NCI-H1930 (cell line): ENCODE results near the gene TOMM22.
"Not testable (repeated sequence)": the region's sequence is repeated elsewhere in the genome, so short reads cannot be mapped to it uniquely, and the experiment has no call there.

Experiments
- DNase-seq, 2 experiments: peaks; one replicate each; lab custom pipeline; 2025; lab: John Stamatoyannopoulos, UW

The TOMM22 gene

GRCh38 chr22:38681582-38682335, at the start of gene TOMM22:
TOMM22 (plus strand) TSS chr22:38681957; CDS start chr22:38681979, 22 bp downstream.
- DNase-seq = peak; percentile 70 to 79

- no peak for DNase-seq
Measured at GRCh38 chr22:38632528-38632927, 49.2 kb upstream of the TOMM22 start.

- no peak for DNase-seq
Measured at GRCh38 chr22:38638216-38638615, 43.5 kb upstream of the TOMM22 start.

GRCh38 chr22:38638728-38639127, 43.0 kb upstream of the TOMM22 start:
- DNase-seq = no peak

- no peak for DNase-seq
Measured at GRCh38 chr22:38641476-38642040, 40.2 kb upstream of the TOMM22 start.

- DNase-seq = not testable (repeated sequence)
Measured at GRCh38 chr22:38644245-38644644, 37.5 kb upstream of the TOMM22 start.

- no peak for DNase-seq
Measured at GRCh38 chr22:38645430-38645829, 36.3 kb upstream of the TOMM22 start.

GRCh38 chr22:38649841-38650522, 31.8 kb upstream of the TOMM22 start:
- DNase-seq = no peak

- DNase-seq = no peak
Measured at GRCh38 chr22:38652859-38653258, 28.9 kb upstream of the TOMM22 start.

GRCh38 chr22:38653741-38654140, 28.0 kb upstream of the TOMM22 start:
- no peak for DNase-seq

GRCh38 chr22:38655519-38656255, 26.1 kb upstream of the TOMM22 start:
- DNase-seq = peak; percentile 43 to 51

- peak; percentile 91 to 94 for DNase-seq
Measured at GRCh38 chr22:38656256-38657044, 25.3 kb upstream of the TOMM22 start, which contains the start of the genes CBY1 and FAM227A. CBY1 (plus strand) TSS chr22:38656638; CDS start chr22:38668055, 11,417 bp downstream. FAM227A (minus strand) TSS chr22:38656392; CDS start chr22:38650168, 6,224 bp downstream.

GRCh38 chr22:38657045-38657909, 24.5 kb upstream of the TOMM22 start:
- DNase-seq = no peak

GRCh38 chr22:38674888-38675287, 6.9 kb upstream of the TOMM22 start:
- DNase-seq = no peak

- DNase-seq = no peak
Measured at GRCh38 chr22:38675833-38676232, 5.9 kb upstream of the TOMM22 start.

- DNase-seq = no peak
Measured at GRCh38 chr22:38684895-38685294, 3.1 kb downstream of the TOMM22 start.

GRCh38 chr22:38685761-38686160, 4.0 kb downstream of the TOMM22 start:
- no peak for DNase-seq

- no peak for DNase-seq
Measured at GRCh38 chr22:38689651-38690050, 7.9 kb downstream of the TOMM22 start.

- DNase-seq = no peak
Measured at GRCh38 chr22:38694049-38694448, 12.3 kb downstream of the TOMM22 start.

GRCh38 chr22:38694940-38695339, 13.2 kb downstream of the TOMM22 start:
- DNase-seq = no peak
